ENCODE data around the gene MAP3K7. TPM values are rescaled to one million over a fixed set of nuclear protein-coding genes. Genes with fewer than 3 reads are reported as not detected.

Gene MAP3K7
- total and polyA plus RNA-seq, 2 experiments from 2014 or later, result 33.2 to 47.1 TPM

DNA sequence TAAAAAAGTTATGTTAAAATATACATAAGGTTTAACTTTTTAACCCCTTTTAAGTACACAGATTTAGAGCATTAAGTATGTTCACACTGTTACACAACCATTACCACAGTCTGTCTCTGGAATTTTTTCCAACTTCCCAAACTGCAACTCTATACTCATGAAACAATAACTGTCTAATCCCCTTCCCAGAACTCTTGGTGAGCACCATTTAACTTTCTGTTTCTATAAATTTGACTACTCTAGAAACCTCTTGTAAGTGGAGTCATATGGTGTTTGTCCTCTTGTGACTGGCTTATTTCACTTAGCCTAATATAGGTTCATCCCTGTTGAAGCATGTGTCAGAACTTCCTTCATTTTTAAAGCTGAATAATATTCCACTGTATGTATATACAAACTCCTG is 98.1 kb downstream of the MAP3K7 start:
- Histone ChIP-seq H3K27me3 (ENCODE audit: insufficient read depth) (no peaks in the 10 kb centered on the region), H3K4me2 (no peak overlapping the region), H3K36me3 (ENCODE audit: insufficient read depth) (peaks cover 3% of the 10 kb centered on the region), H3K79me2 (replicated peaks; ENCODE audit: insufficient read depth) (no peaks in the 10 kb centered on the region), H3K27ac (ENCODE audit: low read depth) (no peak overlapping the region), H3F3A (replicated peaks; ENCODE audit: low read depth) (0 out of 2 replicates have a peak, but pooled peaks cover 4% of the 10 kb centered on the region), H3K4me1 (ENCODE audit: insufficient read depth) (peaks cover 26% of the 10 kb centered on the region; the same call in 1 of the 2 replicates), H3K9me2 (ENCODE audit: insufficient read depth) (no peaks in the 10 kb centered on the region; the same call in 1 of the 2 replicates), H3K4me3 (no peak overlapping the region), H4K20me1 (replicated peaks; ENCODE audit: insufficient read depth) (no peaks in the 10 kb centered on the region), H2AFZ (no peak overlapping the region)
- no peak for ATAC-seq
- peaks cover 4% of the 10 kb centered on the region for H3K27me3 Mint-ChIP-seq (ENCODE audit: insufficient read depth, low read depth, poor library complexity)
- no peak for DNase-seq (ENCODE audit: low spot score)
- H3K4me1 Mint-ChIP-seq, result peaks cover 41% of the 10 kb centered on the region
- peaks cover 25% of the 10 kb centered on the region for H3K36me3 Mint-ChIP-seq (ENCODE audit: low read depth)
- no peak overlapping the region for H3K4me3 Mint-ChIP-seq
- no peak overlapping the region for H3K27ac Mint-ChIP-seq
- H3K9me3 Mint-ChIP-seq, result peaks cover 22% of the 10 kb centered on the region
- TF ChIP-seq EZH2 (IDR thresholded peaks at IDR 0.05; ENCODE audit: low read depth, unreplicated experiment) (no peak), ZNF114 (CRISPR knock-in tag; IDR thresholded peaks at IDR 0.05) (no peak), STAT1 (IDR thresholded peaks at IDR 0.05; ENCODE audit: unreplicated experiment) (no peak), NANOG (IDR thresholded peaks at IDR 0.05; ENCODE audit: borderline replicate concordance) (no peak), CREB1 (CRISPR knock-in tag; IDR thresholded peaks at IDR 0.05; ENCODE audit: low read depth) (no peak), POLR2AphosphoS5 (IDR thresholded peaks at IDR 0.05; ENCODE audit: low read depth) (no peak)
- TF ChIP-seq, protein P1, sequence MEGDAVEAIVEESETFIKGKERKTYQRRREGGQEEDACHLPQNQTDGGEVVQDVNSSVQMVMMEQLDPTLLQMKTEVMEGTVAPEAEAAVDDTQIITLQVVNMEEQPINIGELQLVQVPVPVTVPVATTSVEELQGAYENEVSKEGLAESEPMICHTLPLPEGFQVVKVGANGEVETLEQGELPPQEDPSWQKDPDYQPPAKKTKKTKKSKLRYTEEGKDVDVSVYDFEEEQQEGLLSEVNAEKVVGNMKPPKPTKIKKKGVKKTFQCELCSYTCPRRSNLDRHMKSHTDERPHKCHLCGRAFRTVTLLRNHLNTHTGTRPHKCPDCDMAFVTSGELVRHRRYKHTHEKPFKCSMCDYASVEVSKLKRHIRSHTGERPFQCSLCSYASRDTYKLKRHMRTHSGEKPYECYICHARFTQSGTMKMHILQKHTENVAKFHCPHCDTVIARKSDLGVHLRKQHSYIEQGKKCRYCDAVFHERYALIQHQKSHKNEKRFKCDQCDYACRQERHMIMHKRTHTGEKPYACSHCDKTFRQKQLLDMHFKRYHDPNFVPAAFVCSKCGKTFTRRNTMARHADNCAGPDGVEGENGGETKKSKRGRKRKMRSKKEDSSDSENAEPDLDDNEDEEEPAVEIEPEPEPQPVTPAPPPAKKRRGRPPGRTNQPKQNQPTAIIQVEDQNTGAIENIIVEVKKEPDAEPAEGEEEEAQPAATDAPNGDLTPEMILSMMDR (conservative IDR thresholded peaks at IDR 0.05; ENCODE audit: low read depth in 2 of 2), result no peak
- TF ChIP-seq, protein P2, sequence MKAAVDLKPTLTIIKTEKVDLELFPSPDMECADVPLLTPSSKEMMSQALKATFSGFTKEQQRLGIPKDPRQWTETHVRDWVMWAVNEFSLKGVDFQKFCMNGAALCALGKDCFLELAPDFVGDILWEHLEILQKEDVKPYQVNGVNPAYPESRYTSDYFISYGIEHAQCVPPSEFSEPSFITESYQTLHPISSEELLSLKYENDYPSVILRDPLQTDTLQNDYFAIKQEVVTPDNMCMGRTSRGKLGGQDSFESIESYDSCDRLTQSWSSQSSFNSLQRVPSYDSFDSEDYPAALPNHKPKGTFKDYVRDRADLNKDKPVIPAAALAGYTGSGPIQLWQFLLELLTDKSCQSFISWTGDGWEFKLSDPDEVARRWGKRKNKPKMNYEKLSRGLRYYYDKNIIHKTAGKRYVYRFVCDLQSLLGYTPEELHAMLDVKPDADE (IDR thresholded peaks at IDR 0.05), result no peak

DNA sequence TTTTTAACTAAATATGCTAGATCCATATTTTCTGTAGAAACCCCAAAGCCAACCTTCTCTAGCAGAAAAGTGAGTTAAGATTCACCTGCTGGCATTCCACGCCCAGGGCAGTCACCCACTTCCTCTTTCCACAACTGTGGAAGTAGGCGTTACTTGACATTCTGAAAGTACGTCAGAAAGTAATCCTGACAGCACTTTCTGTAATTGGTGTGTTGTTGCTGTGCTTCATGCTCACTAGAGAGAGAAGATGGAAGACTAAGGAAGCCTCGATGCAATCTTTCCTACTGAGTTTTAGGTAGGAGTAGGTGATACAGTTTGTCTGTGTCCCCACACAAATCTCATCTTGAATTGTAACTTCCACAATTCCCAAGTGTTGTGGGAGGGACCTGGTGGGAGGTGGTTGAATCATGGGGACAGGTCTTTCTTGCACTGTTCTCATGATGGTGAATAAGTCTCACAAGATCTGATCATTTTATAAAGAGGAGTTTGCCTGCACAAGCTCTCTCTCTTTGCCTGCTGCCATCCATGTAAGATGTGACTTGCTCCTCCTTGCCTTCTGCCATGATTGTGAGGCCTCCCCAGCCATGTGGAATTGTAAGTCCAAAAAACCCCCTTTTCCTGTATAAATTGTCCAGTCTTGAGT is 101.1 kb downstream of the MAP3K7 start:
- Histone ChIP-seq H3K9me2 (ENCODE audit: insufficient read depth) (no peaks in the 10 kb centered on the region; the same call in 1 of the 2 replicates), H3K4me2 (no peak overlapping the region), H3K4me1 (ENCODE audit: insufficient read depth) (peaks cover 21% of the 10 kb centered on the region), H4K20me1 (replicated peaks; ENCODE audit: insufficient read depth) (no peaks in the 10 kb centered on the region), H3F3A (replicated peaks; ENCODE audit: low read depth) (0 out of 2 replicates have a peak, but pooled peaks cover 3% of the 10 kb centered on the region), H2AFZ (no peak overlapping the region), H3K27me3 (ENCODE audit: insufficient read depth) (no peaks in the 10 kb centered on the region), H3K27ac (ENCODE audit: low read depth) (no peak overlapping the region), H3K36me3 (ENCODE audit: insufficient read depth) (peaks cover 3% of the 10 kb centered on the region), H3K79me2 (replicated peaks; ENCODE audit: insufficient read depth) (no peaks in the 10 kb centered on the region), H3K4me3 (no peak overlapping the region)
- H3K27me3 Mint-ChIP-seq (ENCODE audit: insufficient read depth, low read depth, poor library complexity), result peaks cover 4% of the 10 kb centered on the region
- no peak overlapping the region for H3K4me3 Mint-ChIP-seq
- no peak for ATAC-seq
- H3K4me1 Mint-ChIP-seq, result peaks cover 32% of the 10 kb centered on the region
- no peak for DNase-seq (ENCODE audit: low spot score)
- H3K9me3 Mint-ChIP-seq, result peaks cover 22% of the 10 kb centered on the region
- TF ChIP-seq, protein P1 (conservative IDR thresholded peaks at IDR 0.05; ENCODE audit: low read depth in 2 of 2), result no peak
- TF ChIP-seq, protein P3, sequence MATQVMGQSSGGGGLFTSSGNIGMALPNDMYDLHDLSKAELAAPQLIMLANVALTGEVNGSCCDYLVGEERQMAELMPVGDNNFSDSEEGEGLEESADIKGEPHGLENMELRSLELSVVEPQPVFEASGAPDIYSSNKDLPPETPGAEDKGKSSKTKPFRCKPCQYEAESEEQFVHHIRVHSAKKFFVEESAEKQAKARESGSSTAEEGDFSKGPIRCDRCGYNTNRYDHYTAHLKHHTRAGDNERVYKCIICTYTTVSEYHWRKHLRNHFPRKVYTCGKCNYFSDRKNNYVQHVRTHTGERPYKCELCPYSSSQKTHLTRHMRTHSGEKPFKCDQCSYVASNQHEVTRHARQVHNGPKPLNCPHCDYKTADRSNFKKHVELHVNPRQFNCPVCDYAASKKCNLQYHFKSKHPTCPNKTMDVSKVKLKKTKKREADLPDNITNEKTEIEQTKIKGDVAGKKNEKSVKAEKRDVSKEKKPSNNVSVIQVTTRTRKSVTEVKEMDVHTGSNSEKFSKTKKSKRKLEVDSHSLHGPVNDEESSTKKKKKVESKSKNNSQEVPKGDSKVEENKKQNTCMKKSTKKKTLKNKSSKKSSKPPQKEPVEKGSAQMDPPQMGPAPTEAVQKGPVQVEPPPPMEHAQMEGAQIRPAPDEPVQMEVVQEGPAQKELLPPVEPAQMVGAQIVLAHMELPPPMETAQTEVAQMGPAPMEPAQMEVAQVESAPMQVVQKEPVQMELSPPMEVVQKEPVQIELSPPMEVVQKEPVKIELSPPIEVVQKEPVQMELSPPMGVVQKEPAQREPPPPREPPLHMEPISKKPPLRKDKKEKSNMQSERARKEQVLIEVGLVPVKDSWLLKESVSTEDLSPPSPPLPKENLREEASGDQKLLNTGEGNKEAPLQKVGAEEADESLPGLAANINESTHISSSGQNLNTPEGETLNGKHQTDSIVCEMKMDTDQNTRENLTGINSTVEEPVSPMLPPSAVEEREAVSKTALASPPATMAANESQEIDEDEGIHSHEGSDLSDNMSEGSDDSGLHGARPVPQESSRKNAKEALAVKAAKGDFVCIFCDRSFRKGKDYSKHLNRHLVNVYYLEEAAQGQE (IDR thresholded peaks at IDR 0.05; ENCODE audit: unreplicated experiment), result no peak
- TF ChIP-seq, protein P2 (IDR thresholded peaks at IDR 0.05), result no peak
- H3K36me3 Mint-ChIP-seq (ENCODE audit: low read depth), result peaks cover 25% of the 10 kb centered on the region
- no peak overlapping the region for H3K27ac Mint-ChIP-seq

Measured in GM23338 (cell line).